Ishikawa (cell line): ENCODE data around the gene MUC7.

Experiments
- EP300 ChIP-seq: IDR thresholded peaks from 2 replicates; pipeline ENCODE4 v1.6.1; 2012; ENCODE audit warnings: borderline replicate concordance
- FOXM1 ChIP-seq: IDR thresholded peaks from 2 replicates; pipeline ENCODE4 v1.6.1; 2012; ENCODE audit warnings: low read depth, borderline replicate concordance
- TAF1 ChIP-seq: IDR thresholded peaks from 2 replicates; pipeline ENCODE4 v1.6.1; 2012; ENCODE audit warnings: low read depth, mild to moderate bottlenecking
- YY1 ChIP-seq: IDR thresholded peaks from 2 replicates; pipeline ENCODE4 v1.6.1; 2012; ENCODE audit warnings: low read depth
- ZBTB7A ChIP-seq: IDR thresholded peaks from 2 replicates; pipeline ENCODE4 v1.6.1; 2012; ENCODE audit warnings: low read depth
- TF ChIP-seq, protein P1 (sequence below): IDR thresholded peaks from 2 replicates; pipeline ENCODE4 v1.6.1; 2012

DNA sequence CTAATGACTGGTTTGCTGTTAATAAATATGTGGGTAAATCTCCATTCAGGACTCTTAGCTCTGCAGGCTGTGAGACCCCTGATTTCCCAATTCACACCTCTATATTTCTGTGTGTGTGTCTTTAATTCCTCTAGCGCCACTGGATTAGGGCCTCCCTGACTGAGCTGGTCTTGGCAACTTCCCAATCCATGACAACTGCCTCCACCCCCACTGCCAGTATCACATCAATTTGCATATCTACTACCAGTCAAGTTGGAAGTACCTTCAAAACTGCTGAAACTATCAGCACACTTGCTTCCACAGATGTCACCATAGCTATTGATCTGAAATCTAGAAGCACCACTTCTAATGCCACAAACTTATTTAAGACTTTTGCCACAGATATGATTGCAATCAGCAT lies 46.7 kb upstream of the MUC7 start:
- TF ChIP-seq YY1: no peak
- TF ChIP-seq ZBTB7A: no peak
- TF ChIP-seq, protein P1, sequence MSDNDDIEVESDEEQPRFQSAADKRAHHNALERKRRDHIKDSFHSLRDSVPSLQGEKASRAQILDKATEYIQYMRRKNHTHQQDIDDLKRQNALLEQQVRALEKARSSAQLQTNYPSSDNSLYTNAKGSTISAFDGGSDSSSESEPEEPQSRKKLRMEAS: no peak
- no peak for TF ChIP-seq EP300
- TF ChIP-seq TAF1: no peak
- TF ChIP-seq FOXM1: no peak
